HL-60 (cell line): Measurements from ENCODE around the gene MAP2K2.

ENCODE experiments used
- DNase-seq, 2 experiments: peaks; one replicate each; pipeline ENCODE4 v3.0.0-alpha.2; 2010 to 2020; ENCODE audit warnings: low read depth in 1 of 2, low spot score in 1 of 2
- H3K27ac ChIP-seq: fragments of 250-450 bp; sonication (Bioruptor Pico); replicated peaks from 2 replicates; pipeline ENCODE4 v1.5.1; 2020; ENCODE audit warnings: mild to moderate bottlenecking, moderate library complexity
- H3K27me3 ChIP-seq: fragments of 250-450 bp; sonication (Bioruptor Pico); 2 replicates; pipeline ENCODE4 v1.5.1; 2021; ENCODE audit warnings: mild to moderate bottlenecking, moderate library complexity; ENCODE audit not compliant: insufficient read depth, poor library complexity, severe bottlenecking
- H3K4me3 ChIP-seq: replicated peaks from 2 replicates; pipeline ENCODE4 v1.5.1; 2011; ENCODE audit warnings: mild to moderate bottlenecking, control low read depth, low read length; ENCODE audit not compliant: insufficient read depth
- GABPA ChIP-seq: IDR thresholded peaks from 2 replicates; pipeline ENCODE4 v1.6.1; 2012; ENCODE audit warnings: low read depth
- POLR2AphosphoS5 ChIP-seq: IDR thresholded peaks from 2 replicates; pipeline ENCODE4 v1.6.1; 2012; ENCODE audit warnings: low read depth
- SPI1 ChIP-seq: IDR thresholded peaks from 2 replicates; pipeline ENCODE4 v1.6.1; 2012; ENCODE audit warnings: low read depth, mild to moderate bottlenecking, borderline replicate concordance
- long read RNA-seq: library from polyadenylated mRNA; unstranded; transcript quantifications from one replicate; pipeline ENCODE4 v2.0.0, GENCODE V29; 2020
- TF ChIP-seq, protein P1 (sequence below): IDR thresholded peaks from one replicate; pipeline ENCODE4 v1.5.1; 2011; ENCODE audit warnings: low read length, control low read depth, inconsistent platforms; ENCODE audit not compliant: insufficient read depth
- TF ChIP-seq, protein P2 (sequence below): IDR thresholded peaks from 2 replicates; pipeline ENCODE4 v1.6.1; 2012; ENCODE audit warnings: low read depth; ENCODE audit not compliant: insufficient replicate concordance

Gene MAP2K2
- long read RNA-seq, transcript MAP2K2-201 (11 exons, 1,734 nt): major isoform, 11 of 30 reads
- long read RNA-seq, partial matches to known transcripts: 4 of 30 reads
- long read RNA-seq, other reads (novel, unspliced or antisense): 10 of 30 reads

DNA sequence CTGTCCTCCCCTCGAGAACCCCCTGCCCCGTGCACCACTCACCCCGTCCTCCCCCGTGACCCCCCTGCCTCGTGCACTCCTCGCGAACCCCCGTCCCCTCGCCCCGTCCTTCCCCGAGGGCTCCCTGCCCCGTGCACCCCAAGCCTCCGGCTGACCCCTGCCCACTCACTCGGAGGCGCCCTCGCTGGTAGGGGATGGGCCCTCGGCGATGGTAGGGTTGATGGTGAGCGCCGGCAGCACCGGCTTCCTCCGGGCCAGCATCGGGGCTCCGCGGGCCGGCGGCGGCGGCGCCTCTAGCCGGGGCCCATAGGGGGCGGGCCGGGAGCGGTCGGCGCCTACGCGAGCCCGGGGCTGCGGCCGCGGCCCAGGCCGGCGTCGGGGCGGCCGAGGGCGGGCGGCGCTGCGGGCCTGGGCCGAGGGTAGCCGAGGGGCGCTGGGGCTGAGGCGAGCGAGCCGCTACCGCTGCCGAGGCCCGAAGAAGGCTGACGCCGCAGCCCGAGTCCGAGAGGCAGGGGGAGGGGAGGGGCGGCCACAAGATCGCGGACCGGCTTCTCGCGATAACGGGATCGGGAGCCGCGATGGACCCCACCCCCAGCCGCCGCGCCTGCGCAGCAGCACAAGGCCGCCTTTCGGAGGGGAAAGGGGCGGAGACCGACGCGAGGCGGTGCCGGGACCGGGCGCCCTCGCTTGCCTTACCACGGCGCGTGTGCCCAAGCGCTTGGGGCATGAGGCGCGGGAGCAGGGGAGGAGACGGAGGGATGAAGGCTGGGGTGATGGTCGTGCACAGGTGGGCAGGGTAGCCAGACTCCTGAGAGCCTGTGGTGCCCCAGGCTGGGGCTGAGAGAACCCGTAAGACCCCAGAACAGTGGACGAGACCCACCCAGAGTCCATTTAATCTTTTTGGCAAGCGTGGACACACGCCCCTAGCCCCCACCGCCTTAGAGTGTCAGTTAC, at the start of gene MAP2K2:
TSS of gene MAP2K2 (minus strand) at position 508 of the 954 bp plus-strand sequence. CDS start at position 261, 247 bp downstream.
- peak within 1 kb of the TSS; percentile 48 for H3K27ac ChIP-seq
- TF ChIP-seq POLR2AphosphoS5: peak; percentile 94
- TF ChIP-seq GABPA: no peak
- TF ChIP-seq, protein P1, sequence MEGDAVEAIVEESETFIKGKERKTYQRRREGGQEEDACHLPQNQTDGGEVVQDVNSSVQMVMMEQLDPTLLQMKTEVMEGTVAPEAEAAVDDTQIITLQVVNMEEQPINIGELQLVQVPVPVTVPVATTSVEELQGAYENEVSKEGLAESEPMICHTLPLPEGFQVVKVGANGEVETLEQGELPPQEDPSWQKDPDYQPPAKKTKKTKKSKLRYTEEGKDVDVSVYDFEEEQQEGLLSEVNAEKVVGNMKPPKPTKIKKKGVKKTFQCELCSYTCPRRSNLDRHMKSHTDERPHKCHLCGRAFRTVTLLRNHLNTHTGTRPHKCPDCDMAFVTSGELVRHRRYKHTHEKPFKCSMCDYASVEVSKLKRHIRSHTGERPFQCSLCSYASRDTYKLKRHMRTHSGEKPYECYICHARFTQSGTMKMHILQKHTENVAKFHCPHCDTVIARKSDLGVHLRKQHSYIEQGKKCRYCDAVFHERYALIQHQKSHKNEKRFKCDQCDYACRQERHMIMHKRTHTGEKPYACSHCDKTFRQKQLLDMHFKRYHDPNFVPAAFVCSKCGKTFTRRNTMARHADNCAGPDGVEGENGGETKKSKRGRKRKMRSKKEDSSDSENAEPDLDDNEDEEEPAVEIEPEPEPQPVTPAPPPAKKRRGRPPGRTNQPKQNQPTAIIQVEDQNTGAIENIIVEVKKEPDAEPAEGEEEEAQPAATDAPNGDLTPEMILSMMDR: no peak
- TF ChIP-seq, protein P2, sequence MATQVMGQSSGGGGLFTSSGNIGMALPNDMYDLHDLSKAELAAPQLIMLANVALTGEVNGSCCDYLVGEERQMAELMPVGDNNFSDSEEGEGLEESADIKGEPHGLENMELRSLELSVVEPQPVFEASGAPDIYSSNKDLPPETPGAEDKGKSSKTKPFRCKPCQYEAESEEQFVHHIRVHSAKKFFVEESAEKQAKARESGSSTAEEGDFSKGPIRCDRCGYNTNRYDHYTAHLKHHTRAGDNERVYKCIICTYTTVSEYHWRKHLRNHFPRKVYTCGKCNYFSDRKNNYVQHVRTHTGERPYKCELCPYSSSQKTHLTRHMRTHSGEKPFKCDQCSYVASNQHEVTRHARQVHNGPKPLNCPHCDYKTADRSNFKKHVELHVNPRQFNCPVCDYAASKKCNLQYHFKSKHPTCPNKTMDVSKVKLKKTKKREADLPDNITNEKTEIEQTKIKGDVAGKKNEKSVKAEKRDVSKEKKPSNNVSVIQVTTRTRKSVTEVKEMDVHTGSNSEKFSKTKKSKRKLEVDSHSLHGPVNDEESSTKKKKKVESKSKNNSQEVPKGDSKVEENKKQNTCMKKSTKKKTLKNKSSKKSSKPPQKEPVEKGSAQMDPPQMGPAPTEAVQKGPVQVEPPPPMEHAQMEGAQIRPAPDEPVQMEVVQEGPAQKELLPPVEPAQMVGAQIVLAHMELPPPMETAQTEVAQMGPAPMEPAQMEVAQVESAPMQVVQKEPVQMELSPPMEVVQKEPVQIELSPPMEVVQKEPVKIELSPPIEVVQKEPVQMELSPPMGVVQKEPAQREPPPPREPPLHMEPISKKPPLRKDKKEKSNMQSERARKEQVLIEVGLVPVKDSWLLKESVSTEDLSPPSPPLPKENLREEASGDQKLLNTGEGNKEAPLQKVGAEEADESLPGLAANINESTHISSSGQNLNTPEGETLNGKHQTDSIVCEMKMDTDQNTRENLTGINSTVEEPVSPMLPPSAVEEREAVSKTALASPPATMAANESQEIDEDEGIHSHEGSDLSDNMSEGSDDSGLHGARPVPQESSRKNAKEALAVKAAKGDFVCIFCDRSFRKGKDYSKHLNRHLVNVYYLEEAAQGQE: peak; percentile 25
- no peak for TF ChIP-seq SPI1
- peak within 1 kb of the TSS; percentile 96 for H3K4me3 ChIP-seq
- DNase-seq: peak; percentile 80 to 91
- H3K27me3 ChIP-seq: no peaks in the 10 kb centered on the region

DNA sequence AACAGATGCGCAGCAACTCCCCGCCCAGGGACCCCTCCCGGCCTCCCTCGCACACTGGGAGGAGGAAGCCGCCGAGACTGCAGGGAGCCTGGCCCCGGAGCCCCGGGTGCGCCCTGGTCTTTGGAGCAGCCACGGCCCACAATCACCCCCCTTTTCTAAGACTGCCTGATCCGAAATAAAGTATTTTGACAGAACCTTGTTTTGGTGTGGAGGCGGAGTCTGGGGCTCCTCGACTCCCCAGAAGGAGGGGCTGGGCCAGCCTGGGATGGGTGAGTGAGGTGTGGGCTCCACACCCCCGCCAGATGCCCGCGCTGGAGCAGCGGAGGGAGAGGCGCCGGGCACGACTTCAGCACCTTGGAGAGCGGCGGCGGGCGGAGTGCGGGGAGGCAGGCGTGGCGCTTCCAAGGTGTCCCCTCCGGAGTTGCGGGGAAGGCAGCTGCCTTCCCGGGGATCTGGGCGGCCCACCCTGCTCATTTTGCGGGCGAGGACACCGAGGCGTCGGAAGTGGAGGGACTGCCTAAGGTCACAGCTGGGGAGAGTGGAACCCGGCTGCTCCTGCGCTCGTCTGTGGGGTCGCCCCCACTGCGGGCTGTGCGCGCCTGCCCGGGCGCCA, 49.0 kb upstream of the MAP2K2 start:
- no peaks in the 10 kb centered on the region for H3K27me3 ChIP-seq
- TF ChIP-seq SPI1: no peak
- TF ChIP-seq GABPA: no peak
- TF ChIP-seq POLR2AphosphoS5: no peak
- TF ChIP-seq, protein P2: peak; percentile 99
- no peak overlapping the region for H3K4me3 ChIP-seq
- H3K27ac ChIP-seq: no peak overlapping the region
- DNase-seq: peak in 1 of 2 experiments; percentile 28

DNA sequence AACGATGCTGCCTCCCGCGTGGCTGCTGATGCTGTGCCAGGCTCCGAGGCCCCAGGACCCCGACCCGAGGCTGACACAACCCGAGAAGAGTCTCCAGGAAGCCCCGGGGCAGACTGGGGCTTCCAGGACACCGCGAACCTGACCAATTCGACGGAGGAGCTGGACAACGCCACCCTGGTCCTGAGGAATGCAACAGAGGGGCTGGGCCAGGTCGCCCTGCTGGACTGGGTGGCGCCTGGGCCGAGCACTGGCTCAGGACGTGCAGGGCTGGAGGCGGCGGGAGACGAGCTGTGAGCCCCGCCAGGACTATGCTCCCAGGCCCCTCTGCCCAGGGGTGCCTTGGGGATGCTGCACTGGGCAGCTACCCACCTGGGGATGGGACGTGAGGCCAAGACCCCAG, 47.8 kb upstream of the MAP2K2 start:
- no peak for DNase-seq
- TF ChIP-seq POLR2AphosphoS5 (no peak), GABPA (no peak), SPI1 (no peak)
- TF ChIP-seq, protein P1: no peak
- TF ChIP-seq, protein P2: no peak
- H3K27me3 ChIP-seq: no peaks in the 10 kb centered on the region
- no peak overlapping the region for H3K27ac ChIP-seq
- H3K4me3 ChIP-seq: no peak overlapping the region
